SK-N-SH (cell line): Measurements from ENCODE around the gene RADIL. TPM values are rescaled to one million over a fixed set of nuclear protein-coding genes. Genes with fewer than 3 reads are reported as not detected.

Source experiments
- CTCF ChIA-PET: fragments of 300-600, 350-600 bp; formaldehyde crosslinking; extraction: SDS; loops from one replicate; lab custom pipeline; 2021; lab: Yijun Ruan, JAX
- POLR2A ChIA-PET: fragments of 350-600 bp; sonication (Branson Sonifier 250); formaldehyde crosslinking; extraction: SDS; loops from one replicate; lab custom pipeline; 2020; ENCODE audit warnings: antibody characterized with exemption, inconsistent platforms; lab: Yijun Ruan, JAX
- DNase-seq: peaks from one replicate; pipeline ENCODE4 v3.0.0; 2012
- H2AFZ ChIP-seq: fragments of 200-600 bp; sonication (generic); 2 replicates; pipeline ENCODE4 v1.8.1; 2016; ENCODE audit warnings: antibody characterized with exemption, mild to moderate bottlenecking, low read depth
- H3F3A ChIP-seq: fragments of 200-600 bp; sonication (generic); replicated peaks from 2 replicates; pipeline ENCODE3; 2016; ENCODE audit warnings: antibody characterized with exemption, mild to moderate bottlenecking; ENCODE audit not compliant: insufficient read depth
- H3K27ac ChIP-seq, 2 experiments: fragments of 200-500 bp in 1 of 2; fragments of 200-600 bp in 1 of 2; sonication (Bioruptor generic) in 1 of 2; sonication (generic), shearing (Covaris generic) in 1 of 2; 2 replicates each; pipeline versions ENCODE4 v1.5.1 to v1.6.1; 2014 to 2016; ENCODE audit warnings: low read depth in 2 of 2, inconsistent platforms in 1 of 2, low read length in 1 of 2, mild to moderate bottlenecking in 1 of 2, mixed read lengths in 1 of 2
- H3K27me3 ChIP-seq: fragments of 200-600 bp; sonication (generic), shearing (Covaris generic); 2 replicates; pipeline ENCODE4 v1.6.1; 2016; ENCODE audit warnings: mixed run types; ENCODE audit not compliant: insufficient read depth
- H3K36me3 ChIP-seq, 2 experiments: fragments of 200-500 bp in 1 of 2; fragments of 200-600 bp in 1 of 2; sonication (Bioruptor generic) in 1 of 2; sonication (generic) in 1 of 2; replicated peaks in 1 of 2; 2 replicates each; pipeline versions ENCODE3 to v1.5.1; 2014 to 2016; ENCODE audit warnings: low read length in 1 of 2, mild to moderate bottlenecking in 1 of 2; ENCODE audit not compliant: insufficient read depth in 2 of 2, control insufficient read depth in 1 of 2
- H3K4me1 ChIP-seq, 2 experiments: fragments of 200-500 bp in 1 of 2; fragments of 200-600 bp in 1 of 2; sonication (Bioruptor generic) in 1 of 2; sonication (generic), shearing (Covaris generic) in 1 of 2; 2 replicates each; pipeline versions ENCODE4 v1.5.1 to v1.6.1; 2014 to 2016; ENCODE audit warnings: low read depth in 1 of 2, low read length in 1 of 2, mixed run types in 1 of 2; ENCODE audit not compliant: insufficient read depth in 2 of 2, control insufficient read depth in 1 of 2
- H3K4me2 ChIP-seq: fragments of 200-600 bp; sonication (generic), shearing (Covaris generic); 2 replicates; pipeline ENCODE4 v1.6.1; 2017; ENCODE audit warnings: mixed run types
- H3K4me3 ChIP-seq, 2 experiments: fragments of 200-500 bp in 1 of 2; fragments of 200-600 bp in 1 of 2; sonication (Bioruptor generic) in 1 of 2; sonication (generic), shearing (Covaris generic) in 1 of 2; 2 replicates each; pipeline versions ENCODE4 v1.5.1 to v1.8.1; 2014 to 2016; ENCODE audit warnings: low read depth in 2 of 2, inconsistent platforms in 1 of 2, low read length in 1 of 2, mild to moderate bottlenecking in 1 of 2, mixed read lengths in 1 of 2, moderate library complexity in 1 of 2
- H3K79me2 ChIP-seq: fragments of 200-600 bp; sonication (generic); 2 replicates; pipeline ENCODE4 v1.8.1; 2017; ENCODE audit warnings: mild to moderate bottlenecking; ENCODE audit not compliant: insufficient read depth
- H3K9ac ChIP-seq: fragments of 200-600 bp; sonication (generic); 2 replicates; pipeline ENCODE4 v1.6.1; 2017; ENCODE audit warnings: mixed run types
- H3K9me2 ChIP-seq: fragments of 200-600 bp; sonication (generic); 2 replicates; pipeline ENCODE4 v1.6.1; 2017; ENCODE audit warnings: mixed run types
- H3K9me3 ChIP-seq: fragments of 200-600 bp; sonication (generic); 2 replicates; pipeline ENCODE4 v1.6.1; 2017; ENCODE audit warnings: mixed run types, mild to moderate bottlenecking, moderate library complexity
- H4K20me1 ChIP-seq: fragments of 200-600 bp; sonication (generic); 2 replicates; pipeline ENCODE4 v1.6.1; 2017; ENCODE audit warnings: mild to moderate bottlenecking, mixed run types; ENCODE audit not compliant: insufficient read depth
- CTCF ChIP-seq: fragments of 200-600 bp; sonication (generic); IDR thresholded peaks from 2 replicates; pipeline ENCODE4 v1.6.1; 2017; ENCODE audit warnings: antibody characterized with exemption, mild to moderate bottlenecking, moderate library complexity
- EP300 ChIP-seq, 2 experiments: IDR thresholded peaks; 2 replicates each; pipeline versions ENCODE4 v1.4.0 to v1.6.1; 2012; ENCODE audit warnings: borderline replicate concordance in 1 of 2, low read depth in 1 of 2, low read length in 1 of 2
- GABPA ChIP-seq: IDR thresholded peaks from 2 replicates; pipeline ENCODE4 v1.4.0; 2012; ENCODE audit warnings: low read depth, mild to moderate bottlenecking
- GATA2 ChIP-seq: sonication (generic); formaldehyde crosslinking; IDR thresholded peaks from 2 replicates; pipeline ENCODE4 v1.5.0; 2020; ENCODE audit warnings: mild to moderate bottlenecking, missing genetic modification reagents
- IRF3 ChIP-seq: fragments of 150-350 bp; IDR thresholded peaks from 2 replicates; pipeline ENCODE4 v1.6.1; 2016; ENCODE audit warnings: mild to moderate bottlenecking, low read depth, low read length
- MAX ChIP-seq: IDR thresholded peaks from 2 replicates; pipeline ENCODE4 v1.4.0; 2012; ENCODE audit warnings: low read depth
- MEF2A ChIP-seq: IDR thresholded peaks from 2 replicates; pipeline ENCODE4 v1.4.0; 2012; ENCODE audit warnings: low read depth, borderline replicate concordance
- MXI1 ChIP-seq: IDR thresholded peaks from 2 replicates; pipeline ENCODE4 v1.6.1; 2012; ENCODE audit warnings: mild to moderate bottlenecking, low read depth, low read length, improper control_type of control experiment
- NFIC ChIP-seq: IDR thresholded peaks from 2 replicates; pipeline ENCODE4 v1.4.0; 2012; ENCODE audit warnings: borderline replicate concordance
- RAD21 ChIP-seq: IDR thresholded peaks from 2 replicates; pipeline ENCODE4 v1.6.1; 2012; ENCODE audit warnings: mild to moderate bottlenecking, low read length
- RCOR1 ChIP-seq: fragments of 150-350 bp; IDR thresholded peaks from 2 replicates; pipeline ENCODE4 v1.6.1; 2017; ENCODE audit warnings: antibody characterized with exemption, low read length
- RFX5 ChIP-seq: IDR thresholded peaks from 2 replicates; pipeline ENCODE4 v1.6.1; 2012; ENCODE audit warnings: mild to moderate bottlenecking, improper control_type of control experiment, low read length
- RXRA ChIP-seq: IDR thresholded peaks from 2 replicates; pipeline ENCODE4 v1.4.0; 2012; ENCODE audit warnings: low read depth, mild to moderate bottlenecking, borderline replicate concordance
- SMC3 ChIP-seq: IDR thresholded peaks from 2 replicates; pipeline ENCODE4 v1.6.1; 2012; ENCODE audit warnings: low read depth, low read length, improper control_type of control experiment
- TCF12 ChIP-seq: IDR thresholded peaks from 2 replicates; pipeline ENCODE4 v1.4.0; 2012
- TEAD4 ChIP-seq: IDR thresholded peaks from 2 replicates; pipeline ENCODE4 v1.4.0; 2012; ENCODE audit warnings: mild to moderate bottlenecking, borderline replicate concordance; ENCODE audit not compliant: insufficient read depth
- WGBS: methylation state at CpG from one replicate; pipeline ENCODE4 v1.1.6; 2017; ENCODE audit warnings: low lambda C conversion rate; 5-methylcytosine and 5-hydroxymethylcytosine counted together
- polyA plus RNA-seq, 3 experiments: library from polyadenylated mRNA; depleted of rRNA; stranded (reverse); fragments of >200 nt; gene quantifications; 2 replicates each; pipeline ENCODE4 v1.2.3, GENCODE V29; 2012

Gene RADIL
- 3.5 and 4.3 TPM in 2 replicates for polyA plus RNA-seq (2012; rRNA removed)
- polyA plus RNA-seq (2012; cell fraction: cytosol; rRNA removed) = 1.8 and 4.2 TPM in 2 replicates
- 5.6 and 9.4 TPM in 2 replicates for polyA plus RNA-seq (2012; cell fraction: nucleus; rRNA removed)

GRCh38 chr7:4883372-4884144 lies at the start of gene RADIL:
Gene RADIL, minus strand, starts transcription at chr7:4883716. Its CDS starts 5,577 bp downstream, at chr7:4878139.
- Histone ChIP-seq H2AFZ (peak within 1 kb of the TSS; percentile 92), H3K27me3 (no peaks in the 10 kb centered on the region)
- CTCF ChIA-PET = interaction anchor here (0.6 to 21.4 kb wide), 51 partner anchors 9 to 1077 kb away, joined by 3 to 645 read pairs (median 5); partner anchors contain the start of genes AP5Z1 and PAPOLB
- peak; percentile 100 for DNase-seq
- TF ChIP-seq IRF3 (no peak), MEF2A (no peak), RFX5 (peak; percentile 48; the same call in 1 of the 2 replicates), EP300 (IDR thresholded peaks at IDR 0.05; ENCODE audit: borderline replicate concordance in 1 of 2, low read depth in 1 of 2, low read length in 1 of 2) (no peak), MXI1 (peak; percentile 76), GATA2 (CRISPR knock-in tag) (no peak), MAX (peak; percentile 29; the same call in 1 of the 2 replicates), CTCF (peak; percentile 98), RCOR1 (no peak; the same call in 1 of the 2 replicates), SMC3 (peak; percentile 82), RXRA (no peak), RAD21 (peak; percentile 85), GABPA (no peak), NFIC (no peak), TEAD4 (no peak), TCF12 (no peak)
- TF ChIP-seq, all 33 proteins: peak for 6
- H3K9me2 ChIP-seq = no peaks in the 10 kb centered on the region
- 11% methylated on average over 19 of the region's 72 CpGs for WGBS
- no peaks in the 10 kb centered on the region for H4K20me1 ChIP-seq
- POLR2A ChIA-PET = interaction anchor here (0.9 to 2.5 kb wide), 12 partner anchors 11 to 294 kb away, joined by 3 to 30 read pairs (median 8); partner anchors contain the start of gene AP5Z1
- peak within 1 kb of the TSS; percentile 93 for H3K4me2 ChIP-seq
- peak within 1 kb of the TSS; percentile 69 for H3K9ac ChIP-seq
- H3K9me3 ChIP-seq = no peaks in the 10 kb centered on the region
- H3F3A ChIP-seq = peaks cover 14% of the 10 kb centered on the region
- peaks cover 5% of the 10 kb centered on the region; the same call in 1 of the 2 replicates for H3K79me2 ChIP-seq
- peaks cover 5 to 31% of the 10 kb centered on the region in 2 experiments; a peak in 1 of 4 replicates for H3K4me1 ChIP-seq
- no peaks in the 10 kb centered on the region for H3K36me3 ChIP-seq
- peak within 1 kb of the TSS; percentile 70 to 75 for H3K4me3 ChIP-seq
- peak within 1 kb of the TSS; percentile 89 to 97 for H3K27ac ChIP-seq
